CD14-positive monocyte (primary cell): Measurements from ENCODE around the gene PKHD1. TPM values are rescaled to one million over a fixed set of nuclear protein-coding genes. Genes with fewer than 3 reads are reported as not detected.

Experiments
- DNase-seq, 3 donors: peaks; one replicate each; pipeline ENCODE4 v3.0.0-alpha.2; 2011 to 2022
- H2AFZ ChIP-seq: 2 replicates; pipeline ENCODE4 v1.6.0; 2012; ENCODE audit warnings: mild to moderate bottlenecking, low read depth, low read length, inconsistent platforms; ENCODE audit not compliant: insufficient read depth, poor library complexity, severe bottlenecking
- H3K27ac ChIP-seq, 2 donors: 1 replicate in 1 of 2; 2 replicates in 1 of 2; pipeline ENCODE4 v1.5.1; 2012 to 2013; ENCODE audit warnings: low read length in 2 of 2, control low read depth in 1 of 2, inconsistent platforms in 1 of 2, low read depth in 1 of 2, mild to moderate bottlenecking in 1 of 2
- H3K27me3 ChIP-seq, 2 donors: one replicate each; pipeline versions ENCODE4 v1.6.0 to v1.6.1; 2011 to 2013; ENCODE audit warnings: low read length in 2 of 2; ENCODE audit not compliant: control insufficient read depth in 2 of 2, insufficient read depth in 2 of 2
- H3K36me3 ChIP-seq, 2 donors: replicated peaks in 1 of 2; 1 replicate in 1 of 2; 2 replicates in 1 of 2; pipeline versions ENCODE4 v1.5.1 to v1.6.1; 2012 to 2013; ENCODE audit warnings: low read length in 2 of 2, control low read depth in 1 of 2, inconsistent platforms in 1 of 2, mild to moderate bottlenecking in 1 of 2; ENCODE audit not compliant: insufficient read depth in 2 of 2, control insufficient read depth in 1 of 2
- H3K4me1 ChIP-seq, 2 donors: 1 replicate in 1 of 2; 2 replicates in 1 of 2; pipeline versions ENCODE4 v1.5.1 to v1.6.1; 2012 to 2013; ENCODE audit warnings: low read length in 2 of 2, control low read depth in 1 of 2, inconsistent platforms in 1 of 2, mild to moderate bottlenecking in 1 of 2, moderate library complexity in 1 of 2; ENCODE audit not compliant: insufficient read depth in 2 of 2, control insufficient read depth in 1 of 2
- H3K4me2 ChIP-seq: replicated peaks from 2 replicates; pipeline ENCODE3; 2012; ENCODE audit warnings: low read length, moderate library complexity, mild to moderate bottlenecking; ENCODE audit not compliant: poor library complexity, severe bottlenecking; ENCODE audit errors: extremely low read depth
- H3K4me3 ChIP-seq, 3 experiments: fragments of 200-600 bp in 1 of 3; sonication (generic) in 1 of 3; replicated peaks in 1 of 3; 1 replicate in 2 of 3; 2 replicates in 1 of 3; pipeline ENCODE4 v1.5.1; 2011 to 2013; ENCODE audit warnings: low read length in 3 of 3, mild to moderate bottlenecking in 3 of 3, control low read depth in 2 of 3, low read depth in 2 of 3, inconsistent platforms in 1 of 3, moderate library complexity in 1 of 3
- H3K79me2 ChIP-seq: 2 replicates; pipeline ENCODE4 v1.6.0; 2012; ENCODE audit warnings: mild to moderate bottlenecking, control low read depth, inconsistent platforms, low read length, moderate library complexity; ENCODE audit not compliant: insufficient read depth
- H3K9ac ChIP-seq: 2 replicates; pipeline ENCODE4 v1.6.0; 2017; ENCODE audit warnings: low read length, mild to moderate bottlenecking; ENCODE audit not compliant: insufficient read depth, poor library complexity, severe bottlenecking
- H3K9me3 ChIP-seq, 2 donors: replicated peaks in 1 of 2; 1 replicate in 1 of 2; 2 replicates in 1 of 2; pipeline versions ENCODE4 v1.5.1 to v1.6.1; 2012 to 2013; ENCODE audit warnings: low read length in 2 of 2, control low read depth in 1 of 2; ENCODE audit not compliant: control insufficient read depth in 1 of 2, insufficient read depth in 1 of 2
- H4K20me1 ChIP-seq: 2 replicates; pipeline ENCODE4 v1.6.0; 2012; ENCODE audit warnings: mild to moderate bottlenecking, low read length, control low read depth, moderate library complexity; ENCODE audit not compliant: insufficient read depth
- H3K27ac Mint-ChIP-seq, 7 donors: one replicate each; pipeline ENCODE4 v1.8.0; 2020; ENCODE audit warnings: mild to moderate bottlenecking in 7 of 7, mixed read lengths in 7 of 7, moderate library complexity in 6 of 7, inconsistent platforms in 2 of 7
- H3K27me3 Mint-ChIP-seq, 3 donors: one replicate each; pipeline ENCODE4 v1.8.0; 2021 to 2022; ENCODE audit warnings: low read depth in 3 of 3, mild to moderate bottlenecking in 3 of 3, mixed read lengths in 3 of 3, moderate library complexity in 3 of 3, inconsistent platforms in 1 of 3
- H3K36me3 Mint-ChIP-seq, 2 donors: one replicate each; pipeline ENCODE4 v1.8.0; 2020; ENCODE audit warnings: mixed read lengths in 2 of 2, inconsistent platforms in 1 of 2, mild to moderate bottlenecking in 1 of 2
- H3K4me1 Mint-ChIP-seq: one replicate; pipeline ENCODE4 v1.8.0; 2020; ENCODE audit warnings: mild to moderate bottlenecking, mixed read lengths
- H3K4me3 Mint-ChIP-seq, 2 donors: one replicate each; pipeline ENCODE4 v1.8.0; 2020; ENCODE audit warnings: mild to moderate bottlenecking in 2 of 2, mixed read lengths in 2 of 2, moderate library complexity in 1 of 2
- H3K9me3 Mint-ChIP-seq, 7 donors: one replicate each; pipeline ENCODE4 v1.8.0; 2020 to 2022; ENCODE audit warnings: mixed read lengths in 7 of 7, mild to moderate bottlenecking in 6 of 7, moderate library complexity in 6 of 7, inconsistent platforms in 2 of 7
- CTCF ChIP-seq: fragments of 200-600 bp; IDR thresholded peaks from one replicate; pipeline ENCODE4 v1.8.0; 2022; ENCODE audit warnings: antibody characterized with exemption, mild to moderate bottlenecking
- WGBS: methylation state at CpG from one replicate; pipeline ENCODE4 v1.1.5; 2013; ENCODE audit warnings: missing lambda C conversion rate; ENCODE audit not compliant: insufficient coverage; 5-methylcytosine and 5-hydroxymethylcytosine counted together
- intact Hi-C, 2 donors: fragments of 100-400 bp; cut with micrococcal nuclease; formaldehyde crosslinking; loops; one replicate each; pipeline versions ENCODE4 v1.15.0 to v1.15.1; 2023
- polyA plus RNA-seq, 3 donors: library from polyadenylated mRNA; depleted of rRNA in 1 of 3; unstranded in 2 of 3; stranded (reverse) in 1 of 3; fragments of 300-500 nt in 2 of 3; fragments of >200 nt in 1 of 3; fragmentation: Illumina TruSeq in 2 of 3; gene quantifications; 1 replicate in 2 of 3; 2 replicates in 1 of 3; pipeline ENCODE4 v1.2.3, GENCODE V29; 2012 to 2021

Gene PKHD1
- polyA plus RNA-seq, 3 donors: not detected

DNA sequence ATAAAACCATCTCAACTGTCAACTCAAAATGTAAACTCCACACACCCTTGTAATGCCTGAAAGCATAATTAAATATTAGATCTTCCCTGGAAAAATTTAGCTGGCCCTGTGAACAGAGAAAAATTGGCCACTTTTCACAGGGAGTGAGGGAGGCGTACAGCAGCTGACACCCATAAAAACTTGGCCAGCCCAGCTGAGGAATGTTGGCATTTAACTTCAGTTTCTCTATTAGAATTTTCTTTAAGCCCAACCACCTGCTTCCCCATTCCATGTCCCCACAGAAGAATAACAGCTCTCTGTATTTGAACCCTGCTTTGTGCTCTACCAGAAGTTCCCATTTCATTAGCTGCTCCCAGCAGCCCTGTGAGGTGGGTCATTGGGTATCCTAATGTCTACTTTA lies 41.0 kb downstream of the PKHD1 start:
- Mint-ChIP-seq H3K4me3 (no peak overlapping the region), H3K4me1 (no peaks in the 10 kb centered on the region), H3K9me3 (no peaks in the 10 kb centered on the region), H3K27me3 (peaks cover 0 to 4% (median 0%) of the 10 kb centered on the region in 3 donors), H3K36me3 (no peaks in the 10 kb centered on the region), H3K27ac (no peak overlapping the region)
- no peak overlapping the region for H3K4me3 ChIP-seq
- no peak overlapping the region for H3K9ac ChIP-seq
- no CpG with 5 or more reads among the region's 1 CpG for WGBS
- H3K27me3 ChIP-seq: no peaks in the 10 kb centered on the region
- H3K4me1 ChIP-seq: no peaks in the 10 kb centered on the region
- no peaks in the 10 kb centered on the region for H3K36me3 ChIP-seq
- intact Hi-C loops: no loop called here
- no peak for DNase-seq
- no peaks in the 10 kb centered on the region for H3K9me3 ChIP-seq
- no peak overlapping the region for H3K4me2 ChIP-seq
- H3K27ac ChIP-seq: no peak overlapping the region
- H3K79me2 ChIP-seq: no peaks in the 10 kb centered on the region
- H2AFZ ChIP-seq: no peak overlapping the region
- no peaks in the 10 kb centered on the region for H4K20me1 ChIP-seq
- TF ChIP-seq CTCF: no peak

DNA sequence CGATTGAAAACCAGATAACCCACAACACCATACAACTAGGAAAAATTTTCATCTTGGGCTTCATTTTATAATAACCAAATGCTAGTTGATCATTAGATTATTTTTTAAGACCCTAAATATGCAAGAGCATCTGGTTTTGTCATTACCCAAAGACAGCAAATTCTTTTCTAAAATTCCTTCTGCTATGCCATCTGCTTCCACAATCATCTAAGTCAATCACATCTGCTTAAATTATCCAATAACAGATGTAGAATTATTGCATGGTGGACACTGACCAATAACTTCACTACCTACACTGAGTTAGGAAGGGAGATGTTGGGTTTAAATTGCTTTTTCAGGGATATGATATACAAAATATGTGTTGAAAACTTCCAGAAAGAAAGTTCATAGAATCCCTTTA lies 41.9 kb downstream of the PKHD1 start:
- H3K9me3 Mint-ChIP-seq: no peaks in the 10 kb centered on the region
- no peaks in the 10 kb centered on the region for H4K20me1 ChIP-seq
- H3K9me3 ChIP-seq: no peaks in the 10 kb centered on the region
- H3K79me2 ChIP-seq: no peaks in the 10 kb centered on the region
- no peaks in the 10 kb centered on the region for H3K36me3 ChIP-seq
- H3K27me3 Mint-ChIP-seq: peaks cover 0 to 6% (median 4%) of the 10 kb centered on the region in 3 donors
- no CpG with 5 or more reads among the region's 1 CpG for WGBS
- H3K27ac ChIP-seq: no peak overlapping the region
- H3K27ac Mint-ChIP-seq: no peak overlapping the region
- H2AFZ ChIP-seq: no peak overlapping the region
- no peaks in the 10 kb centered on the region for H3K27me3 ChIP-seq
- H3K4me2 ChIP-seq: no peak overlapping the region
- intact Hi-C loops: no loop called here
- no peak for DNase-seq
- TF ChIP-seq CTCF: no peak
- H3K36me3 Mint-ChIP-seq: no peaks in the 10 kb centered on the region
- H3K4me3 Mint-ChIP-seq: no peak overlapping the region
- H3K9ac ChIP-seq: no peak overlapping the region
- H3K4me3 ChIP-seq: no peak overlapping the region
- H3K4me1 ChIP-seq: no peaks in the 10 kb centered on the region
- no peaks in the 10 kb centered on the region for H3K4me1 Mint-ChIP-seq
